ENCODE results near the gene DBX1.
A peak's percentile ranks its signal among the peaks of the same experiment; 100 is the strongest.

The DBX1 gene

GRCh38 chr11:20120134-20120925 is 39.9 kb downstream of the DBX1 start:
- no peak for DNase-seq

GRCh38 chr11:20119315-20119714 is 41.0 kb downstream of the DBX1 start:
- no peak for DNase-seq

GRCh38 chr11:20118209-20118608 is 42.1 kb downstream of the DBX1 start:
- DNase-seq, result no peak

- no peak for DNase-seq
Observed at GRCh38 chr11:20117291-20117690, 43.0 kb downstream of the DBX1 start.

GRCh38 chr11:20116825-20117224 is 43.5 kb downstream of the DBX1 start:
- no peak for DNase-seq

- no peak for DNase-seq
Observed at GRCh38 chr11:20114588-20114987, 45.7 kb downstream of the DBX1 start.

- DNase-seq, result no peak
Observed at GRCh38 chr11:20113149-20113438, 47.2 kb downstream of the DBX1 start.

- DNase-seq, result peak; percentile 12
Observed at GRCh38 chr11:20112291-20113148, 47.8 kb downstream of the DBX1 start.

GRCh38 chr11:20111871-20112270 is 48.4 kb downstream of the DBX1 start:
- DNase-seq, result no peak

- peak; percentile 72 for DNase-seq
Observed at GRCh38 chr11:20110908-20111669, 49.2 kb downstream of the DBX1 start.

- no peak for DNase-seq
Observed at GRCh38 chr11:20109731-20110445, 50.4 kb downstream of the DBX1 start.
